IPS-20b (cell line): ENCODE data around the gene ACP6.
"Not testable (repeated sequence)": the region's sequence is repeated elsewhere in the genome, so short reads cannot be mapped to it uniquely, and the experiment has no call there.

Experiments used
- H3K27ac ChIP-seq: one replicate; pipeline ENCODE4 v1.5.1; 2013; ENCODE audit warnings: low read length
- H3K27me3 ChIP-seq: 2 replicates; pipeline ENCODE4 v1.6.1; 2013; ENCODE audit warnings: mild to moderate bottlenecking, low read length, inconsistent platforms; ENCODE audit not compliant: insufficient read depth
- H3K36me3 ChIP-seq: 2 replicates; pipeline ENCODE4 v1.6.1; 2013; ENCODE audit warnings: low read depth, mild to moderate bottlenecking, inconsistent platforms, low read length, moderate library complexity; ENCODE audit not compliant: insufficient read depth
- H3K4me1 ChIP-seq: 2 replicates; pipeline ENCODE4 v1.6.1; 2013; ENCODE audit warnings: mild to moderate bottlenecking, control low read depth, inconsistent platforms, low read length, moderate library complexity; ENCODE audit not compliant: insufficient read depth
- H3K4me3 ChIP-seq: 2 replicates; pipeline ENCODE4 v1.5.1; 2013; ENCODE audit warnings: mild to moderate bottlenecking, low read length, inconsistent platforms
- H3K9ac ChIP-seq: 2 replicates; pipeline ENCODE4 v1.6.1; 2013; ENCODE audit warnings: low read depth, mild to moderate bottlenecking, inconsistent platforms, low read length, moderate library complexity
- H3K9me3 ChIP-seq: 2 replicates; pipeline ENCODE4 v1.6.1; 2013; ENCODE audit warnings: mild to moderate bottlenecking, low read depth, low read length, inconsistent platforms; ENCODE audit not compliant: insufficient read depth

ACP6 gene

GRCh38 chr1:147677681-147678080 is 7.4 kb upstream of the ACP6 start:
- H3K9me3 ChIP-seq = peaks cover 30% of the 10 kb centered on the region
- H3K4me3 ChIP-seq, H3K4me1 ChIP-seq, H3K27ac ChIP-seq, H3K36me3 ChIP-seq, H3K9ac ChIP-seq, H3K27me3 ChIP-seq: not testable (repeated sequence)

GRCh38 chr1:147676311-147677085 is 6.2 kb upstream of the ACP6 start:
- Histone ChIP-seq H3K36me3 (no peaks in the 10 kb centered on the region), H3K4me3 (no peak overlapping the region), H3K27me3 (no peaks in the 10 kb centered on the region), H3K27ac (no peak overlapping the region), H3K9ac (no peak overlapping the region), H3K9me3 (peaks cover 21% of the 10 kb centered on the region; the same call in 1 of the 2 replicates), H3K4me1 (no peaks in the 10 kb centered on the region)

- no peak overlapping the region for H3K4me3 ChIP-seq
- H3K27me3 ChIP-seq = no peaks in the 10 kb centered on the region; the same call in 1 of the 2 replicates
- H3K9me3 ChIP-seq = peaks cover 15% of the 10 kb centered on the region; the same call in 1 of the 2 replicates
- no peak overlapping the region for H3K9ac ChIP-seq
- H3K4me1 ChIP-seq = no peaks in the 10 kb centered on the region; the same call in 1 of the 2 replicates
- no peak overlapping the region for H3K27ac ChIP-seq
- H3K36me3 ChIP-seq = no peaks in the 10 kb centered on the region
Observed at GRCh38 chr1:147673816-147674215, 3.5 kb upstream of the ACP6 start.

GRCh38 chr1:147673406-147673805 is 3.1 kb upstream of the ACP6 start:
- Histone ChIP-seq H3K4me3 (no peak overlapping the region), H3K27me3 (no peaks in the 10 kb centered on the region; the same call in 1 of the 2 replicates), H3K9me3 (peaks cover 11% of the 10 kb centered on the region; the same call in 1 of the 2 replicates), H3K36me3 (no peaks in the 10 kb centered on the region), H3K27ac (no peak overlapping the region), H3K9ac (no peak overlapping the region), H3K4me1 (no peaks in the 10 kb centered on the region; the same call in 1 of the 2 replicates)

- Histone ChIP-seq H3K36me3 (no peaks in the 10 kb centered on the region), H3K4me3 (peak overlapping the region; percentile 82), H3K9ac (peak overlapping the region; percentile 65; the same call in 1 of the 2 replicates), H3K4me1 (no peaks in the 10 kb centered on the region; the same call in 1 of the 2 replicates), H3K9me3 (no peaks in the 10 kb centered on the region), H3K27ac (no peak overlapping the region), H3K27me3 (no peaks in the 10 kb centered on the region; the same call in 1 of the 2 replicates)
Observed at GRCh38 chr1:147669469-147670318, 630 bp downstream of the ACP6 start.

- Histone ChIP-seq H3K27ac (no peak overlapping the region), H3K36me3 (no peaks in the 10 kb centered on the region), H3K27me3 (no peaks in the 10 kb centered on the region; the same call in 1 of the 2 replicates), H3K4me3 (no peak overlapping the region), H3K9ac (no peak overlapping the region), H3K9me3 (no peaks in the 10 kb centered on the region), H3K4me1 (no peaks in the 10 kb centered on the region; the same call in 1 of the 2 replicates)
Observed at GRCh38 chr1:147665521-147665920, 4.8 kb downstream of the ACP6 start.

GRCh38 chr1:147664206-147664605 is 6.1 kb downstream of the ACP6 start:
- no peak overlapping the region for H3K9ac ChIP-seq
- no peaks in the 10 kb centered on the region for H3K9me3 ChIP-seq
- no peaks in the 10 kb centered on the region; the same call in 1 of the 2 replicates for H3K4me1 ChIP-seq
- no peak overlapping the region for H3K27ac ChIP-seq
- no peak overlapping the region for H3K4me3 ChIP-seq
- H3K36me3 ChIP-seq = no peaks in the 10 kb centered on the region
- H3K27me3 ChIP-seq = no peaks in the 10 kb centered on the region; the same call in 1 of the 2 replicates

- Histone ChIP-seq H3K36me3 (peaks cover 60% of the 10 kb centered on the region), H3K27me3 (no peaks in the 10 kb centered on the region), H3K27ac (no peak overlapping the region), H3K9me3 (no peaks in the 10 kb centered on the region), H3K9ac (no peak overlapping the region), H3K4me1 (no peaks in the 10 kb centered on the region), H3K4me3 (no peak overlapping the region)
Observed at GRCh38 chr1:147654511-147654910, 15.8 kb downstream of the ACP6 start.

GRCh38 chr1:147652306-147652705 is 18.0 kb downstream of the ACP6 start:
- Histone ChIP-seq H3K27me3 (no peaks in the 10 kb centered on the region), H3K9ac (no peak overlapping the region), H3K27ac (no peak overlapping the region), H3K4me3 (no peak overlapping the region), H3K36me3 (peaks cover 66% of the 10 kb centered on the region), H3K9me3 (no peaks in the 10 kb centered on the region), H3K4me1 (no peaks in the 10 kb centered on the region)

GRCh38 chr1:147651466-147651865 is 18.9 kb downstream of the ACP6 start:
- Histone ChIP-seq H3K9me3 (no peaks in the 10 kb centered on the region), H3K4me1 (no peaks in the 10 kb centered on the region), H3K9ac (no peak overlapping the region), H3K27ac (no peak overlapping the region), H3K27me3 (no peaks in the 10 kb centered on the region), H3K4me3 (no peak overlapping the region), H3K36me3 (peaks cover 66% of the 10 kb centered on the region)

- no peak overlapping the region for H3K4me3 ChIP-seq
- no peaks in the 10 kb centered on the region for H3K4me1 ChIP-seq
- no peaks in the 10 kb centered on the region for H3K9me3 ChIP-seq
- no peak overlapping the region for H3K27ac ChIP-seq
- peaks cover 56% of the 10 kb centered on the region for H3K36me3 ChIP-seq
- no peaks in the 10 kb centered on the region for H3K27me3 ChIP-seq
- H3K9ac ChIP-seq = no peak overlapping the region
Observed at GRCh38 chr1:147648933-147649332, 21.4 kb downstream of the ACP6 start.
